GM12872 (cell line): ENCODE measurements around the gene ARHGAP10.

Experiments used
- TF ChIP-seq, protein P1 (sequence below): IDR thresholded peaks from 3 replicates; pipeline ENCODE4 v1.5.1; 2011; ENCODE audit warnings: low read depth, mild to moderate bottlenecking, low read length, moderate library complexity; ENCODE audit not compliant: insufficient read depth

The ARHGAP10 gene

DNA sequence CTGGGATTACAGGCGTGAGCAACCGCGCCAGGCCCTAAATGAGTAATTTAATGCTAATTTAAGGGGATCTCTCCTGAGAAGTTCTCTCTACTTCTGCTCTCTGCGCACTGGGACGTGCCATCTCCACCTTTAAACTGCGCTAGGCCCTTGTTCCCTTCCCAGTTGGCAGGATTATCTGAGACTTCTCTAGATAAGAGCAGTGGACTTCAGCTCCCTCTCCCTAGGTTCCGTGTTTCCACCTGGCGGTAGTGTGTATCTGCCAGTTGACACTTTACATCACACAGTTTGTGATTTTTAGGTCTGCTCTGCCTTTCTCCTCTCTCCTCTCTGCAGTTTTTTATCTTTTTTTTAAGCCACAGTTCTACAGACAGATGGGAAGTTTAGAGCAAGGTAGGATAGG is 40.2 kb downstream of the ARHGAP10 start:
- TF ChIP-seq, protein P1, sequence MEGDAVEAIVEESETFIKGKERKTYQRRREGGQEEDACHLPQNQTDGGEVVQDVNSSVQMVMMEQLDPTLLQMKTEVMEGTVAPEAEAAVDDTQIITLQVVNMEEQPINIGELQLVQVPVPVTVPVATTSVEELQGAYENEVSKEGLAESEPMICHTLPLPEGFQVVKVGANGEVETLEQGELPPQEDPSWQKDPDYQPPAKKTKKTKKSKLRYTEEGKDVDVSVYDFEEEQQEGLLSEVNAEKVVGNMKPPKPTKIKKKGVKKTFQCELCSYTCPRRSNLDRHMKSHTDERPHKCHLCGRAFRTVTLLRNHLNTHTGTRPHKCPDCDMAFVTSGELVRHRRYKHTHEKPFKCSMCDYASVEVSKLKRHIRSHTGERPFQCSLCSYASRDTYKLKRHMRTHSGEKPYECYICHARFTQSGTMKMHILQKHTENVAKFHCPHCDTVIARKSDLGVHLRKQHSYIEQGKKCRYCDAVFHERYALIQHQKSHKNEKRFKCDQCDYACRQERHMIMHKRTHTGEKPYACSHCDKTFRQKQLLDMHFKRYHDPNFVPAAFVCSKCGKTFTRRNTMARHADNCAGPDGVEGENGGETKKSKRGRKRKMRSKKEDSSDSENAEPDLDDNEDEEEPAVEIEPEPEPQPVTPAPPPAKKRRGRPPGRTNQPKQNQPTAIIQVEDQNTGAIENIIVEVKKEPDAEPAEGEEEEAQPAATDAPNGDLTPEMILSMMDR, result no peak

DNA sequence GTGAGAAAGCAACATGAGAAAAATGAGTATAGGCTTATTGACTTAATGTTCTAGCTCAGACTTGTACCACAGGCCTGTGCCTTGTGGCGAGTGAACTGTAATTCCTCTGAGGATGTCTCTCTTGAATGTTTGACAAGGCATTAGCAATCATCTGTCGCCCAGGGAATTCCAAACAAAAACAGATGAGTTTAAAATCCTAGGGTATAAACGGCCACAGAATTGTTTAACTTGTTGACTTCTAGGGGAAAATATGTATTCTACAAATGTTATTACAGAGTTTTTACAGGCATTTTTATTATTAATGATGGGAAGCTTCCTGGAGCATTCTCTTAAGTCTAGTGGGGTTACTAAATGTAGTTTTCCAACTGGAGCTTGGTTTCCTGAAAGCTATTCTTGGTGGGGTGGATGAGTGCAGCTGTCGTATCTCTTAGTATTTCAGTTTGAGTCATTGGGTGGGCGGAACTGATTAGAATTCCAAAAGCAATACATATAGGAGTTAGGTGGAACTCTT is 40.6 kb downstream of the ARHGAP10 start:
- TF ChIP-seq, protein P1, result no peak

DNA sequence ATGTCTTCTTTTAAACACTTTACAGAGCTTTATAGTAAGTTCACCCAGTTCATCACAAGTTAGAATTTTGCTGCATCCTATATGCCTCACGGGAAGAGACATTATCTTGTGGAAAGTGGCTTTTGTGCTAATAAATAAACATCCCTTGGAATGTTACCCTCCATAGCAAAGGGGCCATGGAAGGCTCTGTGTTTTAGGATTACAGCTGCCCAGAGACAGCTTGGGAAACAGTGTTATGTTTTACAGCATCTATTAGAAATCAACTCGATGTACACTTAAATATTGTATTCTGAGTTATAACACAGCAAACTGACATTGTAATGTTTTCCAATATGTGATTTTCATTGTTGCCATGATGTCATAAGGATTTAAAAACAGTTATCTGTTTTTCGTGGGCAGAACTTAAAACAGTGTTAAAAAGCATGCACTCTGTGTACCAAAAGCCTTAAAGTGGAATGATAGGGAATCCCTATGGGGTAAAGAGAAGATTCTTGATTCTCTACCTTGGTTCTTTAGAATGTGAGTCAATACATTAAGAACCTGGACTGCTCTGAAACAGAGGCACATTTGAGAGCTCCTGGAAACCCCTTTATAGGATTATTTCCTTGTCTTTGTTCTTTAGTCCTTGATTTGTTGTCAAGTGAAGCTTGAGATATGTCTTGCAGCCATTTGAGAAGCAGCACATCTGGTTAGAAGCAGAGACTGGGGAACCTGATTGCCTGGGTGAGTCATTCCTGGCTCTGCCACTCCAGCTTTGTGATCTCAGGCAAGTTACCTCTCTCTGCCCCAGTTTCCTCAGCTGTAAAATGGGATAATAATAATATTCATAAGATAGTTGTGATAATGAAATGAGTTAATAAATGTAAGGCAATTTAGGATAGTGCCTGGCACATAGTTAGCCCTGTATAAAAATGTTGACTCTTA is 41.6 kb downstream of the ARHGAP10 start:
- TF ChIP-seq, protein P1, result no peak

DNA sequence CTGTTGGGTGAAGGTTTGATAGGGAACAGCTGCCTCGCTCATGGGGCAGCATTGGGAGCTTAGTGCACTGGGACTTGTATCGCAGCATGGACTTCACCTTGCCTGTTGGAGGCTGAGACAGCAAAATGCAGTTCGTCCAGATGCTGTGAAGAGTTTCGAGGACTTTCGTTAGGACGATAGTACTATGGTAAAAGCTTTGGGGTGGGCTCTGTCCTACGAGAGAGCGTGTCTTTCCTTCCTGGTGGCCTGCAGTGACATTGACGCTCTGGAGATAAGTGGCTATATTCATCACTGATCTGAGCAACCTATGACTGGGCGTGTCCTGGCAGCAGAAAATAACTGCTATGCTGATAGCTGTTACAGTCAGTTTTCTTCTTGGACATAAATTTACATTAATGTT is 44.8 kb downstream of the ARHGAP10 start:
- TF ChIP-seq, protein P1, result no peak

DNA sequence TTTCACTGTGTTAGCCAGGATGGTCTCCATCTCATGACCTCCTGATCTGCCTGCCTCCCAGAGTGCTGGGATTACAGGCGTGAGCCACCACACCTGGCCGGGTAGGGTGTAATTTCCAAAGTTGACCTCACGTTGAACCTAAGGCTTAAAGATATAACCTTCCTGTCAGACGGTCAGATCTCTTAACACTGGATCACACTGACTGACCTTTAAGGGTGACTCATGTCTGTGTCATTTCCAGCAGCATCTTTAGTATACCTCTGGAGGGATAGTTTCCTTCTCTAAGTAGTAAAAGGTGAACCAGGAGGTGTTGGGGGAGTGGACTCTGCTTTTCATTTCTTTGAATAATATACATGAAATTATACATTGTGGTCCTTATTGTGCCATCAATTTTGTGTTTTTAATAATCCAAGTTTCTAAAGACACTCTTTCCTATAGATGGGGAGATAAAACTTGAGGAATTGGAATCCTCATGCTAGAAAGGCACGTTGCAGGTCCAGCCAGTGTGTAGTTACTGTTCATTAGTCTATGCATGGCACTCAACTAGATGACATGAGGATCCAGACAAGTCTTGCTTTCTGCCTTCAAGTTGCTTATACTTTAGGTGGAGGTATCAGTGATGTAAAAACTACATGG is 45.7 kb downstream of the ARHGAP10 start:
- TF ChIP-seq, protein P1, result no peak

DNA sequence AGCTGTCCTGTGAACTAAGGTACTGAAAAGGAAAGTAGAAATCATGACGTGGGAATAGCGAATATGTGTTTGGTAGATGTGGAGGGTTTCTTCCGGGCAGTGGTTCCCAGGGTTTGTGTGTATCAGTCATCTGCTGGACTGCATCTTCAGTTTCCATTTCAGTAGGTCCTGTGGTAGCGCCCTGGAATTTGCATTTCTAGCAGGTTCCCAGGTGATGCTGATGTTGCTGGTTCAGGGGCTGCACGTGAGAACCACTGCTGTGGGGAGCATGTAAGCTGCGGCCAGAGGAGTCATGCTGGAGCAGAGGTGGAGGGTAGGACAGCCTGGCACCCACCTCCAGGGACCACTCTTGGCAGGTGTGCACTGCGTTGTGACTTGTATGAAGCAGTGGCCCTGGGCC is 47.1 kb downstream of the ARHGAP10 start:
- TF ChIP-seq, protein P1, result no peak

DNA sequence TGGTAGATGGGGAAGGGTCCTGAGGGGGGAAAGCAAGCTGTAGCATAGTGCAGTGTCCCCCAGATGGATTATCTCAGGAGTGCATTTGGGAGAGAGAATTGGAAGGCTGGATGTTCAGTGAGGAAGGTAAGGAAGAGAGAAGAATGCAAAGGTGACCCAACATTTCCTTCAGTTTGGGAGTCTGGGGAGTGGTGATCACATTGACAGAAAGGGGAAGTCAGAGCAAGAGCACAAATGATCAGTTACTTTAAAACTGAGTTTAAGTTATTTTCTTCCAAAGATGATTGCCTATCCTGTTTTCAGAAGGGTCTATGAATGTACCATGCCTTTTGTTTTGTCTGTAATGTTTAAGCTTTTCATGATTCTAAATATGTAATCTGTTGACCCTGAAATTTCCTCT is 47.6 kb downstream of the ARHGAP10 start:
- TF ChIP-seq, protein P1, result no peak
